ENCODE data around the gene BLZF1. TPM values are rescaled to one million over a fixed set of nuclear protein-coding genes. Genes with fewer than 3 reads are reported as not detected.

The BLZF1 gene, protein sequence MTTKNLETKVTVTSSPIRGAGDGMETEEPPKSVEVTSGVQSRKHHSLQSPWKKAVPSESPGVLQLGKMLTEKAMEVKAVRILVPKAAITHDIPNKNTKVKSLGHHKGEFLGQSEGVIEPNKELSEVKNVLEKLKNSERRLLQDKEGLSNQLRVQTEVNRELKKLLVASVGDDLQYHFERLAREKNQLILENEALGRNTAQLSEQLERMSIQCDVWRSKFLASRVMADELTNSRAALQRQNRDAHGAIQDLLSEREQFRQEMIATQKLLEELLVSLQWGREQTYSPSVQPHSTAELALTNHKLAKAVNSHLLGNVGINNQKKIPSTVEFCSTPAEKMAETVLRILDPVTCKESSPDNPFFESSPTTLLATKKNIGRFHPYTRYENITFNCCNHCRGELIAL
- 9.9 and 10.3 TPM in 2 replicates for total RNA-seq (2021; fragmentation: NEBNext Ultra II Directional; extraction: Animal tissue kit (Norgen Biotek cat#: 25700))
- polyA plus RNA-seq (2011; rRNA removed) = 1.1 and 1.8 TPM in 2 replicates
- polyA plus RNA-seq (2011; cell fraction: cytosol; rRNA removed) = 2.8 TPM
- polyA plus RNA-seq (2011; cell fraction: nucleus; rRNA removed) = 1.2 TPM
- polyA plus RNA-seq (2012, experiment 1 of 2) = 3.6 to 9.1 TPM (median 4.2 TPM) in 4 replicates
- polyA plus RNA-seq (2012, experiment 2 of 2) = 0.38 TPM
- polyA plus RNA-seq (2013, experiment 1 of 2) = 6.2 TPM
- 6.2 TPM for polyA plus RNA-seq (2013, experiment 2 of 2)
- polyA minus RNA-seq (2011; rRNA and poly(A)+ RNA removed) = 4.3 and 4.7 TPM in 2 replicates
- 3.4 TPM for polyA minus RNA-seq (2011; cell fraction: cytosol; rRNA and poly(A)+ RNA removed)
- 13.8 TPM for polyA minus RNA-seq (2011; cell fraction: nucleus; rRNA and poly(A)+ RNA removed)
- long read RNA-seq, experiment 1, partial matches to known transcripts = 6 of 14 reads
- long read RNA-seq, experiment 1, other reads (novel, unspliced or antisense) = 5 of 14 reads
- long read RNA-seq, experiment 2, transcript BLZF1-203 (7 exons, 2,749 nt) = major isoform, 16 of 24 reads
- long read RNA-seq, experiment 2, partial matches to known transcripts = 2 of 24 reads
- long read RNA-seq, experiment 2, other reads (novel, unspliced or antisense) = 4 of 24 reads

- ChIA-PET POLR2A (ENCODE audit: partially characterized antibody) (interaction anchor here (0.9 to 1.2 kb wide), 4 partner anchors 11 to 257 kb away, joined by 3 to 5 read pairs (median 4); partner anchors contain the start of gene SLC19A2), CTCF (ENCODE audit: partially characterized antibody) (interaction anchor here (0.7 to 2.5 kb wide), 4 partner anchors 9 to 718 kb away, joined by 3 to 8 read pairs (median 3); no protein-coding TSS in a partner anchor)
- H3K9me3 ChIP-seq (ENCODE audit: insufficient read depth in 2 of 2, low read depth in 1 of 2, low read length in 1 of 2) = peaks cover 0 to 3% of the 10 kb centered on the region in 2 experiments; a peak in 1 of 4 replicates
- H3K4me1 ChIP-seq (replicated peaks in 1 of 4; ENCODE audit: control insufficient read depth in 3 of 4, insufficient read depth in 4 of 4, low read length in 3 of 4) = no peaks in the 10 kb centered on the region; a peak in 1 of 7 replicates
- H4K91ac ChIP-seq (replicated peaks; ENCODE audit: insufficient read length, low read length) = no peak within 1 kb of the TSS
- H4K5ac ChIP-seq (ENCODE audit: insufficient read length, low read depth, low read length) = peak within 1 kb of the TSS; percentile 18
- H2BK15ac ChIP-seq (ENCODE audit: low read length) = no peak within 1 kb of the TSS
- H3K4me2 ChIP-seq (ENCODE audit: insufficient read depth in 1 of 2, low read depth in 2 of 2, low read length in 2 of 2) = peak within 1 kb of the TSS; percentile 55 to 79
- DNase-seq (ENCODE audit: low read depth in 1 of 2, low spot score in 2 of 2) (peak; percentile 87 to 94), FAIRE-seq (peak; percentile 58)
- H3K23ac ChIP-seq (ENCODE audit: insufficient read length) = no peak within 1 kb of the TSS
- H3K36me3 ChIP-seq (ENCODE audit: control insufficient read depth in 2 of 4, insufficient read depth in 4 of 4, low read length in 3 of 4) = peaks cover 0 to 6% (median 1%) of the 10 kb centered on the region in 4 experiments; a peak in 1 of 8 replicates
- H4K20me1 ChIP-seq (replicated peaks in 1 of 2; ENCODE audit: control insufficient read depth in 1 of 2, insufficient read depth in 2 of 2, low read length in 2 of 2) = no peaks in the 10 kb centered on the region
- no peak within 1 kb of the TSS for H3K14ac ChIP-seq (ENCODE audit: insufficient read length)
- H3K56ac ChIP-seq (replicated peaks; ENCODE audit: insufficient read length, low read depth, low read length) = peak within 1 kb of the TSS; percentile 9
- peaks cover 0 to 14% of the 10 kb centered on the region in 2 experiments; a peak in 2 of 4 replicates for H3K79me2 ChIP-seq (ENCODE audit: control insufficient read depth in 1 of 2, insufficient read depth in 2 of 2, low read length in 2 of 2)
- peaks cover 7% of the 10 kb centered on the region for H3K23me2 ChIP-seq (ENCODE audit: low read depth, low read length)
- no peak within 1 kb of the TSS for H3K4ac ChIP-seq (replicated peaks; ENCODE audit: insufficient read length, low read depth, low read length)
- peak within 1 kb of the TSS; percentile 15; the same call in 1 of the 2 replicates for H2BK20ac ChIP-seq (ENCODE audit: low read length)
- H3K18ac ChIP-seq (ENCODE audit: extremely low read depth, low read length) = no peak within 1 kb of the TSS
- H2BK12ac ChIP-seq (ENCODE audit: low read depth, low read length) = no peak within 1 kb of the TSS
- H2BK5ac ChIP-seq (ENCODE audit: low read depth, low read length) = 0 out of 2 replicates have a peak within 1 kb of the TSS, but pooled peaks have one; percentile 17
- H3K27me3 ChIP-seq (replicated peaks in 1 of 4; ENCODE audit: control insufficient read depth in 3 of 4, extremely low read depth in 1 of 4, insufficient read depth in 3 of 4, low read length in 3 of 4) = no peaks in the 10 kb centered on the region
- WGBS, 2 experiments (ENCODE audit: extremely low coverage in 1 of 2, insufficient coverage in 1 of 2, insufficient read length in 1 of 2, insufficient replicate concordance in 2 of 2, low coverage in 1 of 2, low lambda C conversion rate in 2 of 2, missing lambda C conversion rate in 1 of 2) = 3% methylated on average over 37 of the region's 37 CpGs; no CpG with 5 or more reads in 1 of the 2 experiments
- peak within 1 kb of the TSS; percentile 43; the same call in 1 of the 2 replicates for H3K27ac ChIP-seq (ENCODE audit: low read depth, low read length)
- H2AK5ac ChIP-seq (ENCODE audit: low read depth, low read length) = no peak within 1 kb of the TSS
- H2BK120ac ChIP-seq (replicated peaks; ENCODE audit: low read depth, low read length) = no peak within 1 kb of the TSS
- peak within 1 kb of the TSS; percentile 87 to 98 (median 92) for H3K4me3 ChIP-seq (ENCODE audit: extremely low read depth in 1 of 4, insufficient read depth in 2 of 4, low read depth in 3 of 4, low read length in 4 of 4)
- H2AFZ ChIP-seq (ENCODE audit: low read length) = peak within 1 kb of the TSS; percentile 99
- no peaks in the 10 kb centered on the region for H3K79me1 ChIP-seq (ENCODE audit: low read depth, low read length)
- no peak within 1 kb of the TSS for H4K8ac ChIP-seq (ENCODE audit: extremely low read depth, insufficient read depth, low read length)
- H3K9ac ChIP-seq (replicated peaks in 1 of 4; ENCODE audit: extremely low read depth in 1 of 4, low read depth in 3 of 4, low read length in 3 of 4) = peak within 1 kb of the TSS; percentile 6 to 66 (median 45)
- peak; percentile 8; the same call in 1 of the 2 replicates for TF ChIP-seq POLR2AphosphoS5 (IDR thresholded peaks at IDR 0.05; ENCODE audit: low read depth, low read length)
- TF ChIP-seq SIX5 (IDR thresholded peaks at IDR 0.05; ENCODE audit: low read depth, low read length) = no peak
- TF ChIP-seq CEBPB (IDR thresholded peaks at IDR 0.05; ENCODE audit: low read depth, low read length) = no peak
- TF ChIP-seq FOSL1 (IDR thresholded peaks at IDR 0.05; ENCODE audit: insufficient read depth, low read depth, low read length) = no peak
- TF ChIP-seq EP300 (IDR thresholded peaks at IDR 0.05; ENCODE audit: borderline replicate concordance in 1 of 2, low read depth in 2 of 2, low read length in 2 of 2) = no peak
- no peak for TF ChIP-seq NANOG (IDR thresholded peaks at IDR 0.05; ENCODE audit: insufficient read depth, low read depth, low read length, poor library complexity, severe bottlenecking)
These were observed at the start of gene BLZF1, which contains the start of gene NME7 for GRCh38 chr1:169367686-169368405. Gene BLZF1 (plus strand): TSS chr1:169368195. CDS start chr1:169369523, 1,328 bp downstream. Gene NME7 (minus strand): TSS chr1:169367797. CDS start chr1:169367710, 87 bp downstream.
